Measurements from ENCODE around the gene ZP3. TPM values are rescaled to one million over a fixed set of nuclear protein-coding genes. Genes with fewer than 3 reads are reported as not detected.

Gene ZP3
- total RNA-seq, result 3.0 and 3.8 TPM in 2 replicates

GRCh38 chr7:76424413-76425111, at the start of gene ZP3:
ZP3 (plus strand) TSS chr7:76424950; CDS start chr7:76424965, 15 bp downstream.

GRCh38 chr7:76409537-76409936, 15.2 kb upstream of the ZP3 start, which contains the start of gene SSC4D:
SSC4D (minus strand) TSS chr7:76409697; CDS start chr7:76404439, 5,258 bp downstream.

GRCh38 chr7:76461464-76462101, 36.8 kb downstream of the ZP3 start, which contains the start of gene DTX2:
DTX2 (plus strand) TSS chr7:76461709; CDS start chr7:76480510, 18,801 bp downstream.

Other genes starting within 250 kb of the ZP3 start
- gene SRRM3, start 223.1 kb upstream of the ZP3 start, total RNA-seq, result 0.03 and 0.26 TPM in 2 replicates
- 90.3 and 112 TPM in 2 replicates for gene HSPB1, start 122.3 kb upstream of the ZP3 start, total RNA-seq
- gene YWHAG, start 66.0 kb upstream of the ZP3 start, total RNA-seq, result 120 and 130 TPM in 2 replicates
- 0.40 and 0.65 TPM in 2 replicates for gene SSC4D, start 15.3 kb upstream of the ZP3 start, total RNA-seq
- 7.6 and 9.8 TPM in 2 replicates for gene DTX2, start 36.8 kb downstream of the ZP3 start, total RNA-seq
- 0.39 and 0.46 TPM in 2 replicates for gene UPK3B, start 85.6 kb downstream of the ZP3 start, total RNA-seq
- not detected in 2 replicates for gene SPDYE16, start 118.3 kb downstream of the ZP3 start, total RNA-seq
- gene POMZP3, start 202.3 kb downstream of the ZP3 start, total RNA-seq, result 1.5 and 3.5 TPM in 2 replicates

Measured in smooth muscle cell of the pulmonary artery (primary cell).